ENCODE results near the gene PRMT9.
A peak's percentile ranks its signal among the peaks of the same experiment; 100 is the strongest.

The PRMT9 gene

DNA sequence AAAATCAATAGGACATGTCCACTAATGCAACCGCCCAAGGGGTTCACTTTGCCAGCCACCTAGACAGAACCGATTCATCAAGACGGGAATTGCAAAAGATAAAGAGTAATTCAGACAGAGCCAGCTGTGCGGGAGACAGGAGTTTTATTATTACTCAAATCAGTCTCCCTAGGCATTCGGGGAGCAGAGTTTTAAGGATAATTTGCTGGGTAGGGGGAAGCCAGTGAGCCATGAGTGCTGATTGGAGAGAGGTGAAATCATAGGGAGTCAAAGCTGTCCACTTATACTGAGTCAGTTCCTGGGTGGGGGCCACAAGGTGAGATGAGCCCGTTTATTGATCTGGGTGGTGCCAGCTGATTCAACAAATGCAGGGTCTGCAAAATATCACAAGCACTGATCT is 58.2 kb downstream of the PRMT9 start:
- Histone ChIP-seq H3F3A (ENCODE audit: control insufficient read depth, insufficient read depth) (no peaks in the 10 kb centered on the region), H3K36me3 (ENCODE audit: control insufficient read depth, low read length) (peaks cover 60% of the 10 kb centered on the region), H3K9me3 (ENCODE audit: control insufficient read depth, insufficient read depth, low read length) (no peaks in the 10 kb centered on the region), H3K79me2 (ENCODE audit: control insufficient read depth, low read length) (peaks cover 19% of the 10 kb centered on the region), H3K4me2 (ENCODE audit: low read length) (no peak overlapping the region), H3K27ac (ENCODE audit: low read depth, low read length) (no peak overlapping the region), H3K9me2 (replicated peaks; ENCODE audit: control insufficient read depth, low read length) (no peaks in the 10 kb centered on the region), H3K27me3 (ENCODE audit: control insufficient read depth, low read length) (no peaks in the 10 kb centered on the region), H3K4me3 (ENCODE audit: low read length) (no peak overlapping the region), H3K4me1 (ENCODE audit: control insufficient read depth, low read length) (peaks cover 4% of the 10 kb centered on the region), H4K20me1 (ENCODE audit: control insufficient read depth, insufficient read depth, low read depth, low read length) (no peaks in the 10 kb centered on the region)
- TF ChIP-seq, protein P1, sequence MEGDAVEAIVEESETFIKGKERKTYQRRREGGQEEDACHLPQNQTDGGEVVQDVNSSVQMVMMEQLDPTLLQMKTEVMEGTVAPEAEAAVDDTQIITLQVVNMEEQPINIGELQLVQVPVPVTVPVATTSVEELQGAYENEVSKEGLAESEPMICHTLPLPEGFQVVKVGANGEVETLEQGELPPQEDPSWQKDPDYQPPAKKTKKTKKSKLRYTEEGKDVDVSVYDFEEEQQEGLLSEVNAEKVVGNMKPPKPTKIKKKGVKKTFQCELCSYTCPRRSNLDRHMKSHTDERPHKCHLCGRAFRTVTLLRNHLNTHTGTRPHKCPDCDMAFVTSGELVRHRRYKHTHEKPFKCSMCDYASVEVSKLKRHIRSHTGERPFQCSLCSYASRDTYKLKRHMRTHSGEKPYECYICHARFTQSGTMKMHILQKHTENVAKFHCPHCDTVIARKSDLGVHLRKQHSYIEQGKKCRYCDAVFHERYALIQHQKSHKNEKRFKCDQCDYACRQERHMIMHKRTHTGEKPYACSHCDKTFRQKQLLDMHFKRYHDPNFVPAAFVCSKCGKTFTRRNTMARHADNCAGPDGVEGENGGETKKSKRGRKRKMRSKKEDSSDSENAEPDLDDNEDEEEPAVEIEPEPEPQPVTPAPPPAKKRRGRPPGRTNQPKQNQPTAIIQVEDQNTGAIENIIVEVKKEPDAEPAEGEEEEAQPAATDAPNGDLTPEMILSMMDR (IDR thresholded peaks at IDR 0.05; ENCODE audit: low read depth, low read length, poor library complexity, severe bottlenecking) = no peak
- no peak for TF ChIP-seq EZH2phosphoT487 (IDR thresholded peaks at IDR 0.05; ENCODE audit: borderline replicate concordance, low read length)

DNA sequence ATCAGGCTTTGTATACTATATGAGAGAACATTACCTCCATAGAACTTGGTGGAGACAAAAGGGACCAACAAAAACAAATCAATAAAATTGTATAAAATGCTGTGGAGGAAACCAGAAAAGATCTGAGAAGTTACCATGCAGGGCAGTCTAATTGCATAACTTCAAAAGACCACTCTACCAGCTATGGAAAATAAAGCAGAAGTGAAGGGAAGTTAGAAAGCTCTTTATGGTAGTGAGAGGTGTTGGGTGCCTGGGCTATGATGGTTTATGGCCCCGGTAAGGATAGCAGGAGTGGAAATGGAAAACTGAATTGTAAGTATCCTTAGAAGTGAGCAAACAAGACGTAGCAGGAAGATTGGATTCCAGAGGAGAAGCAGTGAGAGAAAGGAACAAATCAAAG is 63.6 kb downstream of the PRMT9 start:
- Histone ChIP-seq H4K20me1 (ENCODE audit: control insufficient read depth, insufficient read depth, low read depth, low read length) (no peaks in the 10 kb centered on the region), H3K9me3 (ENCODE audit: control insufficient read depth, insufficient read depth, low read length) (no peaks in the 10 kb centered on the region), H3F3A (ENCODE audit: control insufficient read depth, insufficient read depth) (no peaks in the 10 kb centered on the region), H3K4me2 (ENCODE audit: low read length) (peak overlapping the region; percentile 34), H3K27me3 (ENCODE audit: control insufficient read depth, low read length) (no peaks in the 10 kb centered on the region), H3K4me1 (ENCODE audit: control insufficient read depth, low read length) (peaks cover 30% of the 10 kb centered on the region), H3K36me3 (ENCODE audit: control insufficient read depth, low read length) (peaks cover 31% of the 10 kb centered on the region), H3K27ac (ENCODE audit: low read depth, low read length) (no peak overlapping the region), H3K79me2 (ENCODE audit: control insufficient read depth, low read length) (peaks cover 56% of the 10 kb centered on the region), H3K9me2 (replicated peaks; ENCODE audit: control insufficient read depth, low read length) (no peaks in the 10 kb centered on the region), H3K4me3 (ENCODE audit: low read length) (no peak overlapping the region)
- no peak for TF ChIP-seq EZH2phosphoT487 (IDR thresholded peaks at IDR 0.05; ENCODE audit: borderline replicate concordance, low read length)
- TF ChIP-seq, protein P1 (IDR thresholded peaks at IDR 0.05; ENCODE audit: low read depth, low read length, poor library complexity, severe bottlenecking) = no peak

DNA sequence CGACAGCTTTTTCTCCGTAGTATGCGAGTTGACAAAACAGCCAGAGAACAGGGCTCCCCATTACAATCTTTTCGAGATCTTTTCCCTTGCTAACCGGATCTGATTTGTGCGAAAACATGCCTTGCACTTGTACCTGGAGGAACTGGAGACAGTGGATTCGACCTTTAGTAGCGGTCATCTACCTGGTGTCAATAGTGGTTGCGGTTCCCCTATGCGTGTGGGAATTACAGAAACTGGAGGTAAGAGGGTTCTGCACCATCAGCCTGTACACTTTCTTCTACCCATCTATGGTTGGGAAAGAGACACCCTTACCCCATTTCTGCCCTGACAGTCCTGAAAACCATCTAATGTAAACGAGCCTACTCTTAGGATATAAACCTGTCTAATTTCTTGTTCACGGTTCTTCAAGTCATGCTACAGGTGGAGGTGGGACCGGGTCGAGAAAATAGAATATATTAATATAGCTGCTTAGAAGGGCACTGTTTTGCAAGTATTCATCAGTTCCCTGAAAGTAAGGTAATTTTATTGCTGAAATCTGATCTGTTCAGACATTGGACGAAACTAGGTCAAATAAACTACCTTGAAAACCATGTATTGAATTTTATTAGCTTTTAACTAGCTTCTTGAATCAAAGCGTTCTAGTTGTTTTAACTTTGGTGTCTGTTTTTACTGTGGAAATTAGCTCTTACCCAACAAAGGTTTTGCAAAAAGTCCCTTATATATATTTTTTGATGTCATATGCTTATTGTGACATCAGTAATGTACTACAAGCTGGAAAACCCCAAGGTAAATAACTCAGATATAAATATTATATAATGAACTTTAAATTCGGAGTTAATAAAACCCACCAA is 65.9 kb downstream of the PRMT9 start:
- TF ChIP-seq EZH2phosphoT487 (IDR thresholded peaks at IDR 0.05; ENCODE audit: borderline replicate concordance, low read length) = no peak
- peak overlapping the region; percentile 64 for H3K4me2 ChIP-seq (ENCODE audit: low read length)
- no peaks in the 10 kb centered on the region for H3K9me2 ChIP-seq (replicated peaks; ENCODE audit: control insufficient read depth, low read length)
- peak overlapping the region; percentile 94 for H3K4me3 ChIP-seq (ENCODE audit: low read length)
- peaks cover 56% of the 10 kb centered on the region for H3K79me2 ChIP-seq (ENCODE audit: control insufficient read depth, low read length)
- H3F3A ChIP-seq (ENCODE audit: control insufficient read depth, insufficient read depth) = no peaks in the 10 kb centered on the region
- H3K27me3 ChIP-seq (ENCODE audit: control insufficient read depth, low read length) = no peaks in the 10 kb centered on the region
- H3K27ac ChIP-seq (ENCODE audit: low read depth, low read length) = peak overlapping the region; percentile 62
- H4K20me1 ChIP-seq (ENCODE audit: control insufficient read depth, insufficient read depth, low read depth, low read length) = no peaks in the 10 kb centered on the region
- peaks cover 30% of the 10 kb centered on the region for H3K4me1 ChIP-seq (ENCODE audit: control insufficient read depth, low read length)
- H3K36me3 ChIP-seq (ENCODE audit: control insufficient read depth, low read length) = peaks cover 17% of the 10 kb centered on the region
- H3K9me3 ChIP-seq (ENCODE audit: control insufficient read depth, insufficient read depth, low read length) = no peaks in the 10 kb centered on the region

DNA sequence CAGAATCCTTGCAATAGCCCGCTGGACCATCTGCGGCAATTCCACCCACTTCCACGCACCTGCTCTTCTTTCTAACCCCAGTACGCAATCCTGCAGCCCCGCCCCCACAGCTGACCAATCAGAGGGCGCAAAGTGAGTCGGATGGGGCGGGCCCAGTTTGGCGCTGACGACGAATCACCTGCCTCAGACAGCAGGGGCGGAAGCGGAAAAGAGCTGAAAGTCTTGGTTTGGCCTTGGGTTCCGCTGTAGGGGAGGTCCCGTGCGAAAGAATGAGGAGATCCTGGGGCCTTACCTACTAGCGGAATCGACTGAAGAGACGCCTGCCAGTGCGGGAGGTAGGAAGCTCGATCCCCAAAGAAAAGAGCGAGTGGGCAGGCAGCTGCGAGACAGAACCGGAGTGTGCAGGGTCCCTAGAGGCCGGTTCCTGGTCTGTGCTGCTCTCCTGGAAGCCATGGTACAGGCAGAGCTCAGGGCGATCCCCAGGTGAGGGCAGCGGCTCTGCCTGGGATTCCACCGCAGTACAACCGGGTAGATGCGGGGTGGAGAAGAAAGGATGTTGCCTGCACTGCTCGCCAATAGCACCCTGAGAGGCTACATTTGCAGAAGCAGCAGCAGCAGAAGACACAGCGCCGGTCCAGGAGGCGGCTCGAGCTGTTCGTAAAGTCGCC is 66.7 kb downstream of the PRMT9 start, which contains the start of gene TMEM184C:
Gene TMEM184C, plus strand, starts transcription at position 225 of the 668 bp plus-strand sequence. CDS start 560 bp downstream, outside the sequence.
- Histone ChIP-seq H3K79me2 (ENCODE audit: control insufficient read depth, low read length) (peaks cover 49% of the 10 kb centered on the region), H4K20me1 (ENCODE audit: control insufficient read depth, insufficient read depth, low read depth, low read length) (no peaks in the 10 kb centered on the region), H3K36me3 (ENCODE audit: control insufficient read depth, low read length) (peaks cover 10% of the 10 kb centered on the region), H3K9me3 (ENCODE audit: control insufficient read depth, insufficient read depth, low read length) (no peaks in the 10 kb centered on the region), H3K4me1 (ENCODE audit: control insufficient read depth, low read length) (peaks cover 30% of the 10 kb centered on the region), H3K27ac (ENCODE audit: low read depth, low read length) (peak within 1 kb of the TSS; percentile 62), H3F3A (ENCODE audit: control insufficient read depth, insufficient read depth) (no peaks in the 10 kb centered on the region), H3K4me2 (ENCODE audit: low read length) (peak within 1 kb of the TSS; percentile 64), H3K27me3 (ENCODE audit: control insufficient read depth, low read length) (no peaks in the 10 kb centered on the region), H3K9me2 (replicated peaks; ENCODE audit: control insufficient read depth, low read length) (no peaks in the 10 kb centered on the region), H3K4me3 (ENCODE audit: low read length) (peak within 1 kb of the TSS; percentile 94)
- TF ChIP-seq, protein P1 (IDR thresholded peaks at IDR 0.05; ENCODE audit: low read depth, low read length, poor library complexity, severe bottlenecking) = no peak
- TF ChIP-seq EZH2phosphoT487 (IDR thresholded peaks at IDR 0.05; ENCODE audit: borderline replicate concordance, low read length) = no peak
